ENCODE measurements around the gene KDM4F. TPM values are rescaled to one million over a fixed set of nuclear protein-coding genes. Genes with fewer than 3 reads are reported as not detected.
"Not testable (repeated sequence)": the region's sequence is repeated elsewhere in the genome, so short reads cannot be mapped to it uniquely, and the experiment has no call there.

Gene KDM4F
- total RNA-seq (2022): not detected in 2 replicates
- not detected for Bru-seq, nascent RNA
- not detected for BruChase-seq, experiment 1, labeled RNA remaining after a 6-hour chase
- BruChase-seq, experiment 2, labeled RNA remaining after a 2-hour chase: not detected
- long read RNA-seq: 0 reads

DNA sequence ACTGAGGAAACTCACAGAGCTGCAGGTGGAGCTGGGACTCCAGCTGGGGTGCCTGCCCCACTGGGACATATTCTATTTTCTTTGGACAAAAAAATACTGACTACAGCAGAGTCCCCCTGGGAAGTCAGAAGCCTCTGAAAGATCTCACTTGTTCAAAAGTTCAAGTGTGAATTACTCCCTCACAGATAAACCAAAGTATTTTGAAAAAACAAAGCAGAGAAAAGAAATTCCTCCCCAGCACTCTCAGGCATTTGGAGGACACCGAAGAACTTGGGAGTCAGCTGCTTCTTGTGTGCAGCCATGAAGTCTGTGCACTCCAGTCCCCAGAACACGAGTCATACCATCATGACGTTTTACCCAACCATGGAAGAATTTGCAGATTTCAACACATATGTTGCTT is at the start of gene KDM4F:
Gene KDM4F (plus strand): TSS at position 301 of the 400 bp plus-strand sequence.
- intact Hi-C loops (cut with micrococcal nuclease; ENCODE audit: unreplicated experiment): loop anchor here (5.0 kb wide), 1 partner anchor 67 kb away; no protein-coding TSS in a partner anchor
- peaks cover 22% of the 10 kb centered on the region for H3K27me3 Mint-ChIP-seq (ENCODE audit: unreplicated experiment)
- H3K4me3 Mint-ChIP-seq (ENCODE audit: low read depth, unreplicated experiment); DNase-seq; CTCF ChIA-PET; H3K9me3 Mint-ChIP-seq (ENCODE audit: low read depth, unreplicated experiment); BruUV-seq (replicated peaks); H3K27ac Mint-ChIP-seq (ENCODE audit: unreplicated experiment); H3K36me3 Mint-ChIP-seq (ENCODE audit: insufficient read depth, unreplicated experiment); H3K4me1 Mint-ChIP-seq (ENCODE audit: low read depth, unreplicated experiment): not testable (repeated sequence)

DNA sequence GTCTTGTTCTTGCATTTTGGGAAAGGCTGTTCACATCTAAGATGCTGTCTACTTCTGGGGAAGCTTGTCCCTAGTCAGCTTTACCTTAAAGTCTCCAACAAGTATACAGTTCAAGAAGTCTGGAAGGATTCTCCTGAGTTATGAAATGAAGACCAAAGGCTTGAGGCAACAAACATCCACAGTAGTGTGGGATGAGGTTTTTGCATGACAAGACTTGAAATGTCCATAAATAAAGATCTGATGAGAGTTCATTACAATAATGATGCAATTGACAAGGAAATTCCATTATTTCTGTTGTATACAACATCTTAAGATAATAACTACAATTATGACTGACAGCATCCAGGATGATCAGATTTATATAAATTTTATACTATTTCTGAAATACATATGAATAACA is 45.5 kb upstream of the KDM4F start:
- no TSS peak for BruUV-seq (replicated peaks)

DNA sequence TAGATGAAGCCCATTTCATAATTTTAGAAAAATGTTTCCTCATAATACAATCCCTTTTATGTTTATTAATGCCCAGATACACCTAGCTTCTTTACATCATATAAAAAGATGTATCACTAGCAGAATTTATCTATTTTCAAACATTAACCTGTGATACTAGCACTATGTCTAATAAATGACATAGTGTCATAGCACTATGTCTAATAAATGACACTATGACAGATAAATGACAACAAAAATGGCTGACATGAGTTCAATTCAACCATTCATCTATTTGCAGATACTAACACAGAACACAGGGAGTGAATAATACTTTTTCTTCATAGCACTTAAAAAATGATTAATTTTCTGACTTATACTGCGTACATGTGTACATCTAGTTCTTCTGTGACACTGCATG is 43.6 kb upstream of the KDM4F start:
- CTCF ChIA-PET: no interaction called here
- DNase-seq: no peak

More for the DNA sequence above, 45.5 kb upstream of the KDM4F start:
- CTCF ChIA-PET: interaction anchor here (1.0 kb wide), 1 partner anchor 12 kb away, joined by 3 read pairs; no protein-coding TSS in a partner anchor
- intact Hi-C loops (cut with micrococcal nuclease; ENCODE audit: unreplicated experiment): no loop called here
- TF ChIP-seq, protein P1, sequence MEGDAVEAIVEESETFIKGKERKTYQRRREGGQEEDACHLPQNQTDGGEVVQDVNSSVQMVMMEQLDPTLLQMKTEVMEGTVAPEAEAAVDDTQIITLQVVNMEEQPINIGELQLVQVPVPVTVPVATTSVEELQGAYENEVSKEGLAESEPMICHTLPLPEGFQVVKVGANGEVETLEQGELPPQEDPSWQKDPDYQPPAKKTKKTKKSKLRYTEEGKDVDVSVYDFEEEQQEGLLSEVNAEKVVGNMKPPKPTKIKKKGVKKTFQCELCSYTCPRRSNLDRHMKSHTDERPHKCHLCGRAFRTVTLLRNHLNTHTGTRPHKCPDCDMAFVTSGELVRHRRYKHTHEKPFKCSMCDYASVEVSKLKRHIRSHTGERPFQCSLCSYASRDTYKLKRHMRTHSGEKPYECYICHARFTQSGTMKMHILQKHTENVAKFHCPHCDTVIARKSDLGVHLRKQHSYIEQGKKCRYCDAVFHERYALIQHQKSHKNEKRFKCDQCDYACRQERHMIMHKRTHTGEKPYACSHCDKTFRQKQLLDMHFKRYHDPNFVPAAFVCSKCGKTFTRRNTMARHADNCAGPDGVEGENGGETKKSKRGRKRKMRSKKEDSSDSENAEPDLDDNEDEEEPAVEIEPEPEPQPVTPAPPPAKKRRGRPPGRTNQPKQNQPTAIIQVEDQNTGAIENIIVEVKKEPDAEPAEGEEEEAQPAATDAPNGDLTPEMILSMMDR (IDR thresholded peaks at IDR 0.05; ENCODE audit: unreplicated experiment): no peak
- Mint-ChIP-seq H3K4me1 (ENCODE audit: low read depth, unreplicated experiment) (no peaks in the 10 kb centered on the region), H3K27ac (ENCODE audit: unreplicated experiment) (no peak overlapping the region), H3K9me3 (ENCODE audit: low read depth, unreplicated experiment) (no peaks in the 10 kb centered on the region), H3K36me3 (ENCODE audit: insufficient read depth, unreplicated experiment) (no peaks in the 10 kb centered on the region), H3K27me3 (ENCODE audit: unreplicated experiment) (no peaks in the 10 kb centered on the region), H3K4me3 (ENCODE audit: low read depth, unreplicated experiment) (no peak overlapping the region)
- no peak for DNase-seq

DNA sequence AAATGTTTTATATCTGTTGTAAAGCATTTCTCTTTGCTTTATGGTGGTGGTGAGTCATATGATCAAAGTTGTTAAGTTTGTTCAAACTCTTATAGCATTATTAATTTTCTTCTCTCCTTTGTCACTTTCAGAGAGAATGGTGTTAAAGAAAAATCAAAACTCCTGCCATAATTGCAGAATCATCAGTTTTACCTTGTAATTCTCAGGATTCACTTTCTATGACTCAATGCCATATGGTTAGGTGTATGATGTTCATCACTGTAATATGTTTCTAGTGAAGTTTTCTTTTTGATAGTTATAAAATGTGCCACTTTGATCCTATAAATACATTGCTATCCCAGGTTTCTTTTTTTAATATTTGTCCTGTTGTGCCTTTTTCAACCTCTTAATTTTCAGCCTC is 37.8 kb upstream of the KDM4F start:
- TF ChIP-seq, protein P1 (IDR thresholded peaks at IDR 0.05; ENCODE audit: unreplicated experiment): no peak
- Mint-ChIP-seq H3K27me3 (ENCODE audit: unreplicated experiment) (no peaks in the 10 kb centered on the region), H3K36me3 (ENCODE audit: insufficient read depth, unreplicated experiment) (no peaks in the 10 kb centered on the region), H3K4me1 (ENCODE audit: low read depth, unreplicated experiment) (no peaks in the 10 kb centered on the region), H3K4me3 (ENCODE audit: low read depth, unreplicated experiment) (no peak overlapping the region), H3K9me3 (ENCODE audit: low read depth, unreplicated experiment) (no peaks in the 10 kb centered on the region), H3K27ac (ENCODE audit: unreplicated experiment) (no peak overlapping the region)
- no TSS peak for BruUV-seq (replicated peaks)
- CTCF ChIA-PET: no interaction called here
- no peak for DNase-seq
- intact Hi-C loops (cut with micrococcal nuclease; ENCODE audit: unreplicated experiment): no loop called here

More for the DNA sequence above, 43.6 kb upstream of the KDM4F start:
- H3K9me3 Mint-ChIP-seq (ENCODE audit: low read depth, unreplicated experiment): no peaks in the 10 kb centered on the region
- H3K4me3 Mint-ChIP-seq (ENCODE audit: low read depth, unreplicated experiment): no peak overlapping the region
- no peak overlapping the region for H3K27ac Mint-ChIP-seq (ENCODE audit: unreplicated experiment)
- TF ChIP-seq, protein P1 (IDR thresholded peaks at IDR 0.05; ENCODE audit: unreplicated experiment): no peak
- intact Hi-C loops (cut with micrococcal nuclease; ENCODE audit: unreplicated experiment): no loop called here
- no peaks in the 10 kb centered on the region for H3K27me3 Mint-ChIP-seq (ENCODE audit: unreplicated experiment)
- no peaks in the 10 kb centered on the region for H3K36me3 Mint-ChIP-seq (ENCODE audit: insufficient read depth, unreplicated experiment)
- H3K4me1 Mint-ChIP-seq (ENCODE audit: low read depth, unreplicated experiment): no peaks in the 10 kb centered on the region
- BruUV-seq (replicated peaks): no TSS peak

DNA sequence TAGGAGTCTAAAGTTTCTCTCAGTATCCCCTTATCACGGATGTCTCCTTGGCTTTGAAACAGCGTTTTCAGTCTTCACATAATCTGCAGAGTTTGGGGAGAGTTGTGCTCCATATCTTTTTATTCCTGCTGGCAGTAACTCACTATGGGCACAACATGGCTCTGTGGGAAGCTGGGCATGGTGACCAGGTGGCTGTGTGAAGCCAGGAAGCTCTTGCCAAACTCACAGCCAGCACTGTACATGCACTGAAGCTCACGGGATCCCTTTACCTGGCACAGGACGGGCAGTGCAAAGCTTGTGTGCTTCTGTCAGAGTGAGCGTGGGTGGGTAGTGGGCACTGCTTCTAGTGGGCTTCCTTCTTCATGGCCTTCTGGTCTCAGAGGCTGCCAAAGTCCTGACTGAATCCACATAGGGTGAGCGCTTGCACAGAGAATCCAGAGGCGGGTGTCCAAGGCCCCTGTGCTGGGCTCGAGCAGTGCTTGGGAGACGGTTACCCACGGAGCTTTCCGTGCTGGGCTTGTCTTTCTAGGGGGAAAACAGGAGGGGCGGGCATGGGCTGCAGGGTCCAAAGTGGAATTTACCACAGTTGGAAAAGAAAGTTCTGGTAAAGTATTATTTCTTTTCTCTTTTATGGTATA is 34.9 kb upstream of the KDM4F start:
- Mint-ChIP-seq H3K4me1 (ENCODE audit: low read depth, unreplicated experiment) (no peaks in the 10 kb centered on the region), H3K4me3 (ENCODE audit: low read depth, unreplicated experiment) (no peak overlapping the region), H3K27ac (ENCODE audit: unreplicated experiment) (no peak overlapping the region), H3K9me3 (ENCODE audit: low read depth, unreplicated experiment) (no peaks in the 10 kb centered on the region), H3K27me3 (ENCODE audit: unreplicated experiment) (no peaks in the 10 kb centered on the region), H3K36me3 (ENCODE audit: insufficient read depth, unreplicated experiment) (no peaks in the 10 kb centered on the region)
- intact Hi-C loops (cut with micrococcal nuclease; ENCODE audit: unreplicated experiment): no loop called here
- CTCF ChIA-PET: no interaction called here
- TF ChIP-seq, protein P1 (IDR thresholded peaks at IDR 0.05; ENCODE audit: unreplicated experiment): no peak
- BruUV-seq (replicated peaks): no TSS peak
- DNase-seq: no peak

Measured in Calu3 (cell line).